Transverse colon (tissue), 4 donors: ENCODE results near the gene ZNF677. TPM values are rescaled to one million over a fixed set of nuclear protein-coding genes. Genes with fewer than 3 reads are reported as not detected.
"Not testable (repeated sequence)": the region's sequence is repeated elsewhere in the genome, so short reads cannot be mapped to it uniquely, and the experiment has no call there.

Experiments
- DNase-seq: peaks from one replicate; pipeline ENCODE4 v3.0.0-alpha.2; 2019
- H3K27ac ChIP-seq, 4 donors: fragments of 200-600 bp; sonication (generic); 2 replicates each; pipeline ENCODE4 v1.5.1; 2016 to 2018; ENCODE audit warnings: inconsistent platforms in 4 of 4
- H3K27me3 ChIP-seq: fragments of 200-600 bp; sonication (generic); 2 replicates; pipeline ENCODE4 v1.5.1; 2017; ENCODE audit warnings: inconsistent platforms
- H3K36me3 ChIP-seq, 4 donors: fragments of 200-600 bp; sonication (generic); 2 replicates each; pipeline ENCODE4 v1.5.1; 2017 to 2019; ENCODE audit warnings: inconsistent platforms in 4 of 4
- H3K4me1 ChIP-seq, 4 donors: fragments of 200-600 bp; sonication (generic); 2 replicates each; pipeline ENCODE4 v1.5.1; 2017 to 2020; ENCODE audit warnings: inconsistent platforms in 4 of 4
- H3K4me3 ChIP-seq, 4 donors: fragments of 200-600 bp; sonication (generic); 1 replicate in 1 of 4; 2 replicates in 3 of 4; pipeline versions ENCODE4 v1.5.1 to v1.6.1; 2017 to 2019; ENCODE audit warnings: inconsistent platforms in 4 of 4
- H3K9me3 ChIP-seq, 2 donors: fragments of 200-600 bp; sonication (generic); 2 replicates each; pipeline ENCODE4 v1.5.1; 2017 to 2019; ENCODE audit warnings: inconsistent platforms in 2 of 2
- CTCF ChIP-seq, 5 experiments: fragments of 200-600 bp in 3 of 5; fragments of 450-650 bp in 2 of 5; sonication (generic) in 3 of 5; IDR thresholded peaks; 1 replicate in 2 of 5; 2 replicates in 3 of 5; pipeline ENCODE4 v1.5.1; 2016 to 2017; ENCODE audit warnings: antibody characterized with exemption in 5 of 5, inconsistent platforms in 3 of 5, mild to moderate bottlenecking in 2 of 5, moderate library complexity in 1 of 5
- EP300 ChIP-seq: sonication (generic); formaldehyde crosslinking; IDR thresholded peaks from one replicate; pipeline ENCODE4 v1.6.1; 2017; ENCODE audit warnings: antibody characterized with exemption, low read depth
- POLR2A ChIP-seq: fragments of 450-650 bp; IDR thresholded peaks from one replicate; pipeline ENCODE4 v1.6.1; 2016; ENCODE audit warnings: antibody characterized with exemption, mild to moderate bottlenecking, moderate library complexity
- POLR2AphosphoS5 ChIP-seq, 3 donors: sonication (generic); formaldehyde crosslinking; IDR thresholded peaks; one replicate each; pipeline ENCODE4 v1.6.1; 2016; ENCODE audit warnings: antibody characterized with exemption in 3 of 3
- WGBS, 2 donors: methylation state at CpG; one replicate each; pipeline ENCODE4 v1.1.5; 2018; ENCODE audit warnings: low coverage in 1 of 2; 5-methylcytosine and 5-hydroxymethylcytosine counted together
- in situ Hi-C, 4 donors: fragments of 200-750 bp; cut with MboI; loops; one replicate each; pipeline versions ENCODE4 v1.15.0 to v1.15.1; 2017; ENCODE audit warnings: low sequenced_read_pairs in 3 of 4, low pct_ligation_motif_present in 1 of 4, low pct_unique_long_range_greater_than_20kb in 1 of 4
- intact Hi-C: fragments of 100-400 bp; cut with DNase I; formaldehyde crosslinking; loops from one replicate; pipeline ENCODE4 v1.15.1; 2023; ENCODE audit warnings: low total_unique reads
- total RNA-seq, 4 donors: library from RNA; depleted of rRNA; stranded (reverse); fragments of >200 nt; gene quantifications; one replicate each; pipeline ENCODE4 v1.1.0, GENCODE V29; 2016

The ZNF677 gene
- total RNA-seq, 4 donors from 2014 or later: 3.4 to 9.7 (median 6.7) TPM

- intact Hi-C loops (no loop called here), in situ Hi-C loops (loop anchor here in 2 of 4 donors (10.0 kb wide), 2 partner anchors 141 to 321 kb away; partner anchors contain the start of gene ZNF845 (in 1 of the 2))
- Histone ChIP-seq H3K27ac (peak overlapping the region in 3 of 4 donors; percentile 83 to 92 (median 89)), H3K4me3 (peak overlapping the region in 3 of 4 donors; percentile 52 to 97 (median 95)), H3K36me3 (no peaks in the 10 kb centered on the region), H3K27me3 (no peaks in the 10 kb centered on the region), H3K4me1 (peaks cover 0 to 21% (median 5%) of the 10 kb centered on the region in 4 donors), H3K9me3 (peaks cover 3 to 12% of the 10 kb centered on the region in 2 donors)
- DNase-seq: no peak
- TF ChIP-seq EP300 (no peak), POLR2A (no peak), CTCF (IDR thresholded peaks at IDR 0.05) (no peak)
- WGBS, 2 donors: 62 to 95% methylated on average over 6 to 12 of the region's 12 CpGs
These were observed 61.0 kb downstream of the ZNF677 start for GRCh38 chr19:53193535-53194222.

GRCh38 chr19:53192771-53193534 is 61.7 kb downstream of the ZNF677 start, which contains the start of gene ZNF665:
Gene ZNF665 (minus strand): TSS chr19:53193358. CDS start chr19:53182898, 10,460 bp downstream.
- Histone ChIP-seq H3K4me1 (peaks cover 0 to 21% (median 5%) of the 10 kb centered on the region in 4 donors), H3K27me3 (no peaks in the 10 kb centered on the region), H3K9me3 (peaks cover 0 to 5% of the 10 kb centered on the region in 2 donors), H3K27ac (peak within 1 kb of the TSS; percentile 73 to 92 (median 86)), H3K36me3 (no peaks in the 10 kb centered on the region), H3K4me3 (peak within 1 kb of the TSS; percentile 52 to 97 (median 84))
- peak; percentile 71 for TF ChIP-seq POLR2A
- TF ChIP-seq CTCF (IDR thresholded peaks at IDR 0.05): no peak
- TF ChIP-seq POLR2AphosphoS5 (IDR thresholded peaks at IDR 0.05): peak; percentile 73 to 83 (median 81)
- TF ChIP-seq EP300: no peak
- in situ Hi-C loops (loop anchor here in 2 of 4 donors (10.0 kb wide), 2 partner anchors 142 to 322 kb away; partner anchors contain the start of gene ZNF845 (in 1 of the 2)), intact Hi-C loops (no loop called here)
- peak; percentile 92 for DNase-seq
- 1% methylated on average over 42 of the region's 53 CpGs; no CpG with 5 or more reads in 1 of the 2 donors for WGBS, 2 donors

- Histone ChIP-seq H3K27ac (no peak overlapping the region), H3K4me1 (peaks cover 0 to 10% (median 5%) of the 10 kb centered on the region in 4 donors), H3K36me3 (no peaks in the 10 kb centered on the region), H3K9me3 (no peaks in the 10 kb centered on the region), H3K4me3 (no peak overlapping the region), H3K27me3 (no peaks in the 10 kb centered on the region)
- intact Hi-C loops: no loop called here
- no peak for TF ChIP-seq EP300
- TF ChIP-seq POLR2AphosphoS5 (IDR thresholded peaks at IDR 0.05): no peak
- TF ChIP-seq POLR2A: no peak
- no peak for TF ChIP-seq CTCF (IDR thresholded peaks at IDR 0.05)
- 92 to 93% methylated on average over 2 to 3 of the region's 3 CpGs for whole genome bisulfite sequencing, 2 donors
- DNase-seq: no peak
- in situ Hi-C loops: loop anchor here in 2 of 4 donors (10.0 kb wide), 2 partner anchors 145 to 325 kb away; partner anchors contain the start of gene ZNF845 (in 1 of the 2)
These were observed 64.4 kb downstream of the ZNF677 start for GRCh38 chr19:53190253-53190652.

GRCh38 chr19:53189691-53190198 is 64.9 kb downstream of the ZNF677 start:
- H3K4me1 ChIP-seq, H3K27ac ChIP-seq, intact Hi-C loops, H3K36me3 ChIP-seq, DNase-seq, H3K9me3 ChIP-seq, H3K27me3 ChIP-seq, H3K4me3 ChIP-seq: not testable (repeated sequence)
- 77% methylated on average over 13 of the region's 16 CpGs; no CpG with 5 or more reads in 1 of the 2 donors for WGBS, 2 donors
- in situ Hi-C loops: loop anchor here in 2 of 4 donors (10.0 kb wide), 2 partner anchors 145 to 325 kb away; partner anchors contain the start of gene ZNF845 (in 1 of the 2)

Other genes starting within 250 kb of the ZNF677 start
- gene ERVV-1, start 241.0 kb downstream of the ZNF677 start, total RNA-seq: not detected
- not detected for gene ERVV-2, start 210.1 kb downstream of the ZNF677 start, total RNA-seq
- gene ZNF160, start 151.5 kb downstream of the ZNF677 start, total RNA-seq: 10 to 100 TPM; 23.9 to 47.0 (median 33.6) TPM
- 10 to 100 TPM in 2 of 4 donors, 1 to 10 TPM in 1, not detected in 1; 5.6 to 11.5 (median 10.8) TPM for gene ZNF415, start 122.0 kb downstream of the ZNF677 start, total RNA-seq
- 10 to 100 TPM in 2 of 4 donors, 1 to 10 TPM in 2; 5.6 to 12.5 (median 9.9) TPM for gene ZNF347, start 95.8 kb downstream of the ZNF677 start, total RNA-seq
- 1 to 10 TPM in 2 of 4 donors, under 1 TPM in 1, not detected in 1; 1.00 to 4.4 (median 2.6) TPM for gene ZNF665, start 61.5 kb downstream of the ZNF677 start, total RNA-seq
- gene VN1R2, start 3.4 kb upstream of the ZNF677 start, total RNA-seq: not detected
- not detected for gene VN1R4, start 12.8 kb upstream of the ZNF677 start, total RNA-seq
- gene ZNF845, start 78.9 kb upstream of the ZNF677 start, total RNA-seq: 1 to 10 TPM; 1.6 to 8.4 (median 5.9) TPM
- 10 to 100 TPM in 3 of 4 donors, 1 to 10 TPM in 1; 9.0 to 34.8 (median 19.5) TPM for gene ZNF525, start 110.8 kb upstream of the ZNF677 start, total RNA-seq
- 10 to 100 TPM in 3 of 4 donors, 1 to 10 TPM in 1; 6.0 to 14.3 (median 11.2) TPM for gene ZNF765, start 140.3 kb upstream of the ZNF677 start, total RNA-seq
- 10 to 100 TPM in 2 of 4 donors, 1 to 10 TPM in 2; 3.0 to 15.1 (median 10.2) TPM for gene ZNF761, start 177.1 kb upstream of the ZNF677 start, total RNA-seq
- 1 to 10 TPM; 1.9 to 3.8 (median 3.3) TPM for gene ZNF813, start 212.9 kb upstream of the ZNF677 start, total RNA-seq